Pons (tissue), 1 donor: ENCODE measurements around the gene SENP2.
"Not testable (repeated sequence)": the region's sequence is repeated elsewhere in the genome, so short reads cannot be mapped to it uniquely, and the experiment has no call there.

ENCODE experiments used
- DNase-seq: peaks from one replicate; pipeline ENCODE4 v3.0.0-alpha.2; 2016; ENCODE audit warnings: low spot score

Gene SENP2

DNA sequence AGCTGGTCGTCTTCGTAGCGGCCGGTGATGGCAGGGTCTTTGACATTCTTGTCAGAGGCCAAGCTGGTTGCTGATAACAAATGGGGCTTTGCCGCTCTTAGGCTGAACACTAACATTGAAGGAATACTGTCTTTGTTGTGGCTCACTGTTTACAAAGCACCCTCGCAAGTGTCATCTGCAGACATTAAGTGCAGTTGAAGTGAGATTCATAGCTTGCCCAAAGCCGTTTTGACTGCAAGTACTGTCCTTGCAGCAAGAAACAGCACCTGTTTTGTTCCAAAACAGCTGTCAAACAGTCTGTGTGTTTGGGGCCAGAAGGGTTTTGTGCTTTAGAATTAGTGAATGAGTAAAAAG, 568 bp downstream of the SENP2 start:
- peak; percentile 54 for DNase-seq

DNA sequence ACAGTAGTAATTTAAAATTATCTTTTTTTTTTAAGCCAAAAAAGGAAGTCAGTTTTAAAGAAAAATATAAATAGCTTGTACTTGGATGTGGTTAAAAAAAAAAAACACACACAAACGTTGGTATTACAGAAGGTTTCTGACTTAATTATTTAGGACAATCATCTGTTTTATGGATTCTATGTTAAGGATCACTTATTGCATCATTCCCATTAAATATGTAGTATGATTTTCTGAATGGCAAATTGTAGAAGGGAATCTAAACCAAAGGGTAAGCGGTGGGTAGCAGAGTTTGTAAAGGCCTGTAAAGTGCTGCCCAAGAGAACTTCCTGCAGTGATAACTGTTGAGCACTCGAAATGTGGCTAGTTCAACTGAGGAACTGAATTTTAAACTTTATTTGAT, 8.0 kb downstream of the SENP2 start:
- no peak for DNase-seq

DNA sequence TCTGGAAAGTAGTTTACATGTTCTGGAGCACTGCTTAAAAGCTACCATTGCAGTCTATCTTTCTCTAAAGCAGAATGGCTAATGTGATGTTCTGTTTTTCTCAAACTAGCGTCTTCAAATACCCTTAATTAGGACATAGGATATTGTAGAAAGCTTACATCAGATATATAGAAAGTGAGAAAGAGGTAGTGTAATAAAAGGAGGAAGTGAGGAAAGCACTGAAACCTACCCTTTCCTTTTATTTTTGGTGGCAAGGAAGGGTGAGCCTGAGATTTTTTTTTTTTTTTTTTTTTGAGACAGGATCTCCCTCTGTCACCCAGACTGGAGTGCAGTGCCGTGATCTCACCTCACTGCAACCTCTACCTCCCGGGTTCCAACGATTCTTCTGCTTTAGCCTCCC, 9.4 kb downstream of the SENP2 start:
- no peak for DNase-seq

- DNase-seq: no peak
Observed at GRCh38 chr3:185605566-185605965, 19.5 kb downstream of the SENP2 start.

DNA sequence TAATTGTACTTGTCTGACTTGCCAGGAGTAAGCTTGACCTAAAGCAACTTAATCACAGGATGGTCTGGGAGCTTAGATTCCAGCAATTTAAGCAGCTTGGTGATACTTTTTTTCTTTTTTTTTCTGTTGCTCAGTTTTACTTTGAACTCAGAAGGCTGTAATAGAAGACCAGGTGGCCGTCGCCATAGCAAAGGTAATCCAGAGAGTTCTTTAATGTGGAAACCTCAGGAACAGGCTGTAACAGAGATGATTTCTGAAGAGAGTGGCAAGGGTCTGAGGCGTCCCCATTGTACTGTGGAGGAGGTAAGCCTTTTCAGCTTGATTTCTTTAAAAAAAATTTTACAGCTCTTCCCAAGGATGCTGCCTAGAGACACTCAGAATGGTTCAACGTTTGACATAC, 20.1 kb downstream of the SENP2 start:
- DNase-seq: no peak

GRCh38 chr3:185613016-185613415, 26.9 kb downstream of the SENP2 start:
- no peak for DNase-seq

- DNase-seq: no peak
Observed at GRCh38 chr3:185623939-185624665, 38.0 kb downstream of the SENP2 start.

DNA sequence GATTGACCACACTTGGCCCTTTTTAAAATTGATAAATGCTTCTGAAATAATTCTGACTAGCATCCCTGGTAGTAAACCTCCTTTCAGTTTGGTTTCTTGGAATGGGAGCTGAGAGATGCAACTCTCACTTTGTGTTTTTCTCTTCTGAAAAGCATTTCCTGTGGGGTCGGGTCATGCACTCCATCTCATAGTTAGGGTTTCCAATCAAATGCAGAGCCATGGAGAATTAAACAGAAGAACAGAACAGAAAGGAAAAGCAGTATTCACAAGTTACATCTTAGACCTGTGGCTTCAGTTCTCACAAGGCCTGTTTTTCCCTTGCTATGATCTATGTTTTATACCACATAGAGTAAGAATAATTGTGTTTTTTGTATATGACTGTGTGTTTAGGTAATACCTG, 39.7 kb downstream of the SENP2 start:
- DNase-seq: no peak

DNA sequence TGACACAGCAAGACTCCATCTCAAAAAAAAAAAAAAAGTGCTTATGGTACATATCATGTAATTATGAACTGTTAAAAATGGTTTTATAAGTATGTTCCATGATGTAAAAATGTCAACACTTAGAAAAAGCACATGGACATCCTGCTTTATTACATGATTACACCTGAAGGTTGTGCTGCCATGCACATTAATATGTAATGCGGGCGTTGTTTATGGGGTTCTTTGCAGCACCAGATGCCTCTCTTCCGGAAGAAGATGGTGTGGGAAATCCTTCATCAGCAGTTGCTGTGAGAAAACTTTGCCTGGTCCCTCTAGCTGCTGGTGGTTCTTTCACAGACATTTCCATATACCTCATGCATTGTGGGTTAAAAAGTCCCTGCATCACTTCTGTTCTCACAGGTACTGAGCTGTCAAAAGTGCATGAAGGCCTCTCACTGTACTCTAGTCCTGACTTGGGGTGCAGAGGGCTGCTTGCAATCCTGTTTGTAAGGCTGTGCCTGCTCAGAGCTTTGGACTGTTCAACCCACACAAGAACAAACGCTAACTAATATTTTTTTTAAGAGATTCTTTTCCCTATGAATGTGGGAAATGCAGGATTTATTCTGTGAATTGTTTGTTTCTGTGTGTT, 43.6 kb downstream of the SENP2 start:
- no peak for DNase-seq

DNA sequence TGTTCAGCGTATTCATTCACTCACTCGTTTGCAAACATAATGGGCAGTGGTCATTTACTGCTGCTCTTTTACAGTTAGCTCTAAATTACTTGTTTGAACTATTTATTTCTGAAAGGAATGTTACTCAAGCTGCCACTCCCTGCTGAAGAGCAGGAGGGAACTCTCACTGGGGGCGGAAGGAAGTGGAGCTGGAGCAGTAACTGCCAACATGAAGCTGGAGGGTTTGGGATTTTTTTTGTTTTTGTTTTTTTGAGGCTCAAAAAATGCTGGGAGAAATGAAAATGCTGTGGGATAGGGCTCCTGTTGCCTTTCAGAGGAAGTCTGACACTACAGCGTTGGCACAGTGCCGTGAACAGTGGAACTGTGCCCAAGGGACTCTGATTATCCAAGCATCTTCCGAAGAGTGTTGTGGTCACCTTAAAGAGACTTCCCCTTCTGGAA, 44.1 kb downstream of the SENP2 start:
- peak; percentile 56 for DNase-seq

GRCh38 chr3:185631108-185631507, 45.0 kb downstream of the SENP2 start:
- DNase-seq: no peak

DNA sequence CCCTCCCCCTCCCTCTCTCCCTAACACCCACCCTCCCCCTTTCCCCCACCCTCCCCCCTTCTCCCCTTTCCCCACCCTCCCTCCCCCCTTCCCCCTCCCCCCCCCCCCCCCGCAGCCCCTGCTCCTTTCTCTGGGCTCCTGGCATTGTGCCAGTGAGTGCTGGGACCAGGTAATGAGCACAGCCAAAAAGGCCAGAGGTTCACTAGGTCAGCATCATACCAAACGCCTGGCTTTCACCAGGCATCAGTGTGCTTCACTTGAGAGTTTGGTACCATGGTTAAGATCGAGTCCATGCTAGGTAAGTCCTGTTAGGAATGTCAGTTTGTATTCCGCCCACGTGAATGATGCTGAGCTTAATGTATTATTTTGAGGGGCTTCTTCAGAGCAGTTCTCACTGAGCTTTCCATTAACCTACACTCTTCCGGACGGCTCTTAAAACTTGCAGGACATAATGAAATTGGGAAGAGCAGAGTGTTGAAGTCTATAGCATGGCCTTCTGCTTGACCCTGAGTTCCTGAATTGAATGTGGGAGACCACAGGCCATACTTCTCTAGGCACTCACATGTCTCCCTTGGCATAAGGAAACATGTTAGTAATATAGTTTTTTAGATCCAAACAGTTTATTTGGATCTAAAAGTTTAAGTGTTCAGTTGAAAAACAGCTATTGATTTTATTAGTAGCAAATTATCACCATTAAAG, 45.6 kb downstream of the SENP2 start:
- no peak for DNase-seq

- no peak for DNase-seq
Observed at GRCh38 chr3:185632996-185633395, 46.9 kb downstream of the SENP2 start.

DNA sequence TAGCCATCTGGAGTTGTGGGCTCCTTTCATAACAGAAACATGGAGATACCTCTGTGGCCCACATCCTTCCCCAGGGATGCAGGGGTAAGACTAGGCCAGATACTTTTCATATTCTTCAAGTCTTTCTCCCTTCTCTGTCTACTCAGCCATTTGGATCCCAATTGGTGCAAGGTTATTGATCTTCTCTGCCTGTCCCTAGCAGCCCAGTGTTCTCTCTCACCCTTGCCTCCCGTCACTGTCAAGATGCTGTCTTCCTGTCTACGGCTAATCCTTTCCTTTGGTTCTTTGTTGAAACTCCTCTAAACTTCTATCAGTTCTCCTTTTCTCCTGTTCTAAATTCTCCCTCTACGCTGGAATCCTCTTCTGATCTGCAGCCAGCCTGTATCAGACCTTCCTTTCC, 51.3 kb downstream of the SENP2 start:
- no peak for DNase-seq

- not testable (repeated sequence) for DNase-seq
Observed at GRCh38 chr3:185638651-185639050, 52.6 kb downstream of the SENP2 start.

DNA sequence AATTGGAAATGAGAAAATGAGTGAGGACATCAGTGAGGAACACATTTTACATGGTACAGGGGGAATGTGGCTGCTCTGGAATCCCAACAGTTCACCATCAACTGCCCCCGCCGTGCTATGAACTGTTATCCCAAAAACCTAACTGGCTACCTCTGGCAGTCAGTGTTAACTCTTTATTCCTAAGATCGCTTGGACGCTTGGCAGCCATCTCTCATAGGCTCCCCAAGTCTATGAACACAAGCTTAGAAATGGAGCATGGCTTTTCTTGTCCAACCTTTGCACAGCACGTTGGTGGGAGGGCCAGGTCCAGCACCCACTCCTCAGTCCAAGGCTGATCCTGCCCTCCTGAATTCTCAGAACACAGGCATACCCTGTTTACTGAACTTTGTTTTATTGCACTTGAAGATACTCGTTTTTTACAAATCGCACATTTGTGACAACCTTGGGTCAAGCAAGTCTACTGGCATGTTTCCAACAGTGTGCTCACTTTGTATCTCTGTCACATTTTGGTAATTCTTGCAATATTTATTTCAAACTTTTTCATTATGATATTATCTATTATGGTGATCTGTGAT, 53.6 kb downstream of the SENP2 start:
- no peak for DNase-seq

DNA sequence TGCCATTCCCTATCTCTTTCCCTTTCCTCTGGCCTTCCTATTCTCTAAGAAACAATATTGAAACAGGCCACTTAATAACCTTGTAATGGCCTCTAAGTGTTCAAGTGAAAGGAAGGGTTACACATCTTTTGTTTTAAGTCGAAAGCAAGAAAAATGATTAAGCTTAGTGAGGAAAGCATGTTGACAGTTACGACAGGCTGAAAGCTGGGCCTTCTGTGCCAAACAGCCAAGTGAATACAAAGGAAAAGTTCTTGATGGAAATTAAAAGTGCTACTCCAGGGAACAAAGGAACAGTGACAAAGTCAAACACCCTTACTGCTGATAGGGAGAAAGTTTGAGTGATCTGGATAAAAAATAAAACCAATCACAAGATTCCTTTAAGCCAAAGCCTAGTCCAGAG, 54.2 kb downstream of the SENP2 start:
- DNase-seq: no peak

GRCh38 chr3:185645191-185645590, 59.1 kb downstream of the SENP2 start:
- not testable (repeated sequence) for DNase-seq

GRCh38 chr3:185645596-185646381, 59.7 kb downstream of the SENP2 start:
- no peak for DNase-seq

GRCh38 chr3:185646382-185647133, 60.5 kb downstream of the SENP2 start:
- DNase-seq: no peak

DNA sequence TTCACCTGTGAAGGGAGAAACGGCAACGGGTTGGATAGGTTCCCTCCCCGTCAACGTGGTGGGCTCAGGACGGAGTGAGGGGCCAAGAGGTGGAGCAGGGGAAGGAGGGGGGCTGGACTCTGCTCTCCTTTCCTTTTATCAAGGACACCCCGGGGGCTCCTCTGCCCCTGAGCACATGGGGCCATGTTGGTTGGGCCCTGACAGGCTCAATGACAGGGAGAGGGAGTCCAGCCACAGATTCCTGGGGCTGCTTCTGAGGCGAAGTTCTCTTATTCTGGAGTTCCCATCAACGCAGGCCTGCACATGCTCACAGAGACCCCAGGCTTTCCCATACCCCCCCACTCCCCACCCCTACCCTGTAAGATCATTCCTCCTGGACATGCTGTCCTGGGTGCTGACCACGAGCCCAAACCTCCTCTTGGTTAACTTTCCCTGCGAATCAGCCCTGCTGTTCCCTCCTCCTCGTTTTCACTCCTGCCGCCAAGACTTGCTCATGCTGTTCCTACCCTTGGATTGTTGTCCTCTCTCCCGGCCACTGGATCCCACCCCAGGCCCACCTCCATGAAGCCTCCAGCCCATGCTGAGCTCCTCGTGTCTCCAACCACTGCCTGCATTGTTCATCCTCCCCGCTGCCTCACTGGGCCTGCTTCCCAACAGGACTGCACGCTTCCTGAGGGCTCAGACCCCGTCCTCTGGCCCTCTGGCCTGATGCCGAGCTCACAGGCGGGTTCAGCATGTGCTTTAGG, 61.2 kb downstream of the SENP2 start:
- no peak for DNase-seq
